Hematopoietic multipotent progenitor cell treated with erythropoietin and hydrocortisone succinate and interleukin-3 and kit ligand, for 4 days (in vitro differentiated cells): ENCODE data around the gene FOLR2.
A peak's percentile ranks its signal among the peaks of the same experiment; 100 is the strongest.
"Not testable (repeated sequence)": the region's sequence is repeated elsewhere in the genome, so short reads cannot be mapped to it uniquely, and the experiment has no call there.

Experiments
- DNase-seq: peaks from one replicate; pipeline ENCODE4 v3.0.0-alpha.2; 2015

Gene FOLR2

DNA sequence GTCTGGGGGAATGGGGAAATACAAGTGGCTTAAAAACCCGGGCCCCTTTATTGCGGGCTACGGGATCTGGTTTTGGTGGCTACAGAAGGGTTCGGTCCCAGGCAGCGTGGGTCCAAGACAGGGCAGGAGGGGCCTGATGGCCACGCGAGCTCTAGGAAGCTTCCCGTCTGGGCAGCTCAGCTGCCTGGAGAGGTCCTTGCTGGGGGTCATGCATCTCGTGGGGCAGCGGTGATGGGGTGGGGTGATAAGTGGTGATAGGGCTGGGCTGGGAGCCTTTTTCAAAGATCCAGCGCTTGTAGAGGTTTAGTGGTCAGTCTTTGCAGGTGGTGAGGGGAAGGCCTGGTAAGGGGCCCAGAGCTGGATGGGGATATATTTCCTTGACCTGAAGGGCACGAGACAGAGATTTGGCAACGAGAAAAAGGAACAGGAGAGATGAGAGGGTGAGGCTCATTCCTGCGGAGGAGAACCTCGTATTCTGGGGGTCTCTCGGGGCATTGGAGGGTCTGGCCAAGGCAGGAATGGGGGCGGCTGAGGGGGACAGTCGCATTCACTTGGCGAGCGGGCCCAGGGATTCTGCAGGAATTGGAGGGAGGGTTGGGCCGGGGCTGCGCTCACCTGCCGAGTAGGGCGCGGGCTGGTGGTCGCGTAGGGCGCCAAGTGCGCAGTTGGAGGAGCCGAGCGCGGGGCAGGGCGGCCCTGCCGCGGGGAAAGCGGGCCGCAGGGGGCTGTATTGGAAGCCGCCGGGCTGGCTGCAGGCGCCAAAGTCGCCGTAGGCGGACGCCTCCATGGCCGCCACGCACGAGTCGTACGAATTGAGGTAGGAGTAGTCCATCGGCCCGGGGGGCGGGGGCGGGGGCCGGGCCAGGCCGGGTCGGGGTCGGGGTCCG, 26.8 kb downstream of the FOLR2 start:
- no peak for DNase-seq

GRCh38 chr11:72244060-72244360, 27.4 kb downstream of the FOLR2 start, which contains the start of gene PHOX2A:
PHOX2A (minus strand) TSS chr11:72244176; CDS start chr11:72244004, 172 bp downstream.
- DNase-seq, result no peak

- no peak for DNase-seq
Measured at GRCh38 chr11:72244361-72245262, 28.0 kb downstream of the FOLR2 start.

GRCh38 chr11:72245263-72245816, 28.7 kb downstream of the FOLR2 start:
- no peak for DNase-seq

GRCh38 chr11:72247584-72247983, 31.0 kb downstream of the FOLR2 start:
- no peak for DNase-seq

DNA sequence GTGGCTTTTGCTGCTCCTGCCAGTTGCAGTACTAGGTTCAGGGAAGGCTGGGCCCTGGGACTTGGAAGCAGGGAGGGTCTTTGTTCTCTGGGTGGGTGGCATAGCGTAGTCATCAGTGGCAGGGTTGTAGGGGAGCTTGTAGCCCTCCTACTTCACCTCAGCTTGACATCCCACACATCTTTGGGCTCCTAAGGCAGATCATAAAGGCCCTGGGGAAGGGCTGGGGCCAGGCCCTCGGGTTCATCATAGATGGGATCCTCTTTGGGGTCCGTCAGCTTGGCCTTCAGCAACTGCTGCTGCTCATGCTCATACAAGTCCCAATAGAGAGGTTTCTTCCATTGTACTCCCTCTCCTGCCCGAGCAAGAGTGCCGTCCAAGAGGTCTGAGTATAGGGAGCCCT, 33.4 kb downstream of the FOLR2 start:
- no peak for DNase-seq

- no peak for DNase-seq
Measured at GRCh38 chr11:72250661-72251464, 34.3 kb downstream of the FOLR2 start.

DNA sequence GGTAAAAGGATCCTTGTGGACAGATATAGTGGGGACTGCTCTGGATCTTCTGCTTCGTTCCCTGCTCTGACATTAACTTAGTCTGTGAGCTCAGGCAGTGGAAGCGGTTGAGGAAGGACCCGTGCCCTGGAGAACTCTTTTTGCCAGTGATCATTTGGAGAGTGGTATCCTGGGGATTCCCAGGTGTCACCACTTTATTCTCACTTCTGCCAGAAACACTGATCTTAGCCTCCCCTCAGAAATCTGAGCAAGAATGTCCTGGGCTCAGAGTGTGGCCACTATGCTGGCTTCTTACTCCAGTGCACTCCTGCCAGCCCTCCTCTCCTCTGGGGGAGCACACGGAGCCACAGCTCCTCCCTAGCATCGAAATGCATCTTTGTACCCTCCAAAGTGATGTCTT, 35.0 kb downstream of the FOLR2 start:
- DNase-seq, result no peak

- DNase-seq, result no peak
Measured at GRCh38 chr11:72253392-72253791, 36.8 kb downstream of the FOLR2 start.

GRCh38 chr11:72254299-72254993, 37.9 kb downstream of the FOLR2 start:
- no peak for DNase-seq

DNA sequence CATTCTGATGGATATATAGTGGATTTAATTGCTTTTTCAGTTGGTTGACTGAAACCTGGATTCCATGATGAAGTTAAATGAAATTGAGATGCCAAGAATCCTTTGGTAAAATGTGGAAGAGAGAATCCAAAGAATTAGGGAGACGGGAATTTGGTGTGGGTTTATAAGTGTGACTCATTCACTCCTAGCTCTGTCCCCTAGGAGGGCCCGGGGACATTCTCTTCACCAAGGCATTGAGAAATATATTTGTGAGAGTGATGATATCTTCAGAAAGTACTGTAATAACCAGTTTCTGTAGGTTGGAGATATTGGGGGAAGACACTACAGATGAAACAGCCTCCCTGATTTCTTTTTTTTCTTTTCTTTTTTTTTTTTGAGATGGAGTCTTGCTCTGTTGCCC, 41.0 kb downstream of the FOLR2 start:
- DNase-seq, result no peak

DNA sequence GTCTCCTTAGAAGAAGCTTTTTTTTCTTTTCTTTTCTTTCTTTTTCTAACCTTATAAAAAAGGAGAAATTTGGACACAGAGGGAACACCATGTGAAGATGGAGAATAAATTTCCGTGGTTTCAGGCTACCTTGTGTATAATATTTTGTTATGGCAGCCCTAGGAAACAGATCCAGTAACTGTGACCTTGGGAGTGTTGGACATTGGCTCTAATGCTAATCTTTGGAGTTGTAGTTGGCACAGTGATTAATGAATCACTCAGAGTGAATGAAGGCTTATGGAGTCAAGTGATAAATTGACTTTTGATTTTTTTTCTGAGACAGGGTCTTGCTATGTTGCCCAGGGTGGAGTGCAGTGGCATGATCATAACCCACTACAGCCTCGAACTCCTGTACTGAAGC, 42.9 kb downstream of the FOLR2 start:
- DNase-seq, result no peak

- DNase-seq, result no peak
Measured at GRCh38 chr11:72260574-72260973, 44.0 kb downstream of the FOLR2 start.

DNA sequence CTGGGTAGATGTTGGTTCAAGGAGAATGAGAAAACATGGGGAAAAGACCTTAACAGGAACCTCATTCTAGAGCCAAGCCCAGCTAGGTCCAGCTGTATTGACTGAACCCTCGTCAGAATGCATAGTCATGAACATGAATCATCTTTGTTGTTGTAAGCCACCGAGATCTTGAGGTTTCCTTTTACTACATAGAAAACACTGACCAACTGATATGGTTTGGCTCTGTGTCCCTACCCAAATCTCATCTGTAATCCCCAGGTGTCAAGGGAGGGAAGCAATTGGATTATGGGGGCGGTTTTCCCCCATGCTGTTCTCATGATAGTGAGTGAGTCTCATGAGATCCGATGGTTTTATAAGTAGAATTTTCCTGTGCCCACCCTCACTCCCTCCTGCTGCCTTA, 46.8 kb downstream of the FOLR2 start:
- DNase-seq, result peak; percentile 54

DNA sequence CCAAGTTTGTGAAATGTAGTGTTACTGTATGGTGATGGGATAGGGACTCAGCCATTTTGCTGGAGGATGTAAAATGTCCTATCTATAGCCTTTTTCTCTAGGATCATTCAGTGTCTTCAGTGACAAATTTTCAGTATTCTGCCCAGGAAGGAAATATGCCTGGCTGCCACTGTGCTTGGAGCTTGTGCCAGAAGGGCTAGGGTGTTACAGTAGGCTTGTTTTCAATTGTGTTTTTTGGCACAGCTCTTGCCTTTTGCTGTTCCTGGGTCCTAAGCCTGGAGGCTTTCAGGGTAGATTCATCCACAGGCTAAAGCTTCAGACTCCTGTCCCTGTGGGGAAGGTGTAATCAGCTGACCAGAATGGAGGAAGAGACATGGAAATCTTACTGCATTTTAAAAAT, 49.4 kb downstream of the FOLR2 start:
- DNase-seq, result no peak

- DNase-seq, result not testable (repeated sequence)
Measured at GRCh38 chr11:72266960-72267359, 50.4 kb downstream of the FOLR2 start.

- DNase-seq, result no peak
Measured at GRCh38 chr11:72267956-72268617, 51.5 kb downstream of the FOLR2 start.
